ENCODE data around the gene SYMPK.

SYMPK gene

GRCh38 chr19:45789035-45789786, 73.7 kb downstream of the SYMPK start:
- peaks cover 8% of the 10 kb centered on the region for H3K4me1 ChIP-seq (ENCODE audit: insufficient read depth, insufficient read length)
- H3K36me3 ChIP-seq (ENCODE audit: insufficient read depth, insufficient read length, low read length), result peaks cover 59% of the 10 kb centered on the region
- no peaks in the 10 kb centered on the region for H3K9me3 ChIP-seq (ENCODE audit: insufficient read depth, low read length)
- no peaks in the 10 kb centered on the region for H3K27me3 ChIP-seq (ENCODE audit: insufficient read depth, insufficient read length)
- no peak overlapping the region for H3K4me3 ChIP-seq (ENCODE audit: insufficient read length, low read depth)
- H3K9ac ChIP-seq (ENCODE audit: insufficient read length, low read depth), result no peak overlapping the region
- TF ChIP-seq ZNF274 (IDR thresholded peaks at IDR 0.05; ENCODE audit: low read depth, low read length) (no peak), YY1 (IDR thresholded peaks at IDR 0.05; ENCODE audit: insufficient read depth, insufficient read length) (no peak), SUZ12 (IDR thresholded peaks at IDR 0.05; ENCODE audit: extremely low read depth, insufficient read depth, insufficient read length) (no peak)
- no peak for DNase-seq (ENCODE audit: low read depth, low spot score)

GRCh38 chr19:45786533-45786894, 76.4 kb downstream of the SYMPK start:
- no peak overlapping the region for H3K9ac ChIP-seq (ENCODE audit: insufficient read length, low read depth)
- DNase-seq (ENCODE audit: low read depth, low spot score), result no peak
- no peaks in the 10 kb centered on the region for H3K27me3 ChIP-seq (ENCODE audit: insufficient read depth, insufficient read length)
- no peak overlapping the region for H3K4me3 ChIP-seq (ENCODE audit: insufficient read length, low read depth)
- no peak for TF ChIP-seq ZNF274 (IDR thresholded peaks at IDR 0.05; ENCODE audit: low read depth, low read length)
- no peak for TF ChIP-seq SUZ12 (IDR thresholded peaks at IDR 0.05; ENCODE audit: extremely low read depth, insufficient read depth, insufficient read length)
- TF ChIP-seq YY1 (IDR thresholded peaks at IDR 0.05; ENCODE audit: insufficient read depth, insufficient read length), result no peak
- no peaks in the 10 kb centered on the region for H3K9me3 ChIP-seq (ENCODE audit: insufficient read depth, low read length)
- H3K36me3 ChIP-seq (ENCODE audit: insufficient read depth, insufficient read length, low read length), result peaks cover 59% of the 10 kb centered on the region
- H3K4me1 ChIP-seq (ENCODE audit: insufficient read depth, insufficient read length), result peaks cover 9% of the 10 kb centered on the region

DNA sequence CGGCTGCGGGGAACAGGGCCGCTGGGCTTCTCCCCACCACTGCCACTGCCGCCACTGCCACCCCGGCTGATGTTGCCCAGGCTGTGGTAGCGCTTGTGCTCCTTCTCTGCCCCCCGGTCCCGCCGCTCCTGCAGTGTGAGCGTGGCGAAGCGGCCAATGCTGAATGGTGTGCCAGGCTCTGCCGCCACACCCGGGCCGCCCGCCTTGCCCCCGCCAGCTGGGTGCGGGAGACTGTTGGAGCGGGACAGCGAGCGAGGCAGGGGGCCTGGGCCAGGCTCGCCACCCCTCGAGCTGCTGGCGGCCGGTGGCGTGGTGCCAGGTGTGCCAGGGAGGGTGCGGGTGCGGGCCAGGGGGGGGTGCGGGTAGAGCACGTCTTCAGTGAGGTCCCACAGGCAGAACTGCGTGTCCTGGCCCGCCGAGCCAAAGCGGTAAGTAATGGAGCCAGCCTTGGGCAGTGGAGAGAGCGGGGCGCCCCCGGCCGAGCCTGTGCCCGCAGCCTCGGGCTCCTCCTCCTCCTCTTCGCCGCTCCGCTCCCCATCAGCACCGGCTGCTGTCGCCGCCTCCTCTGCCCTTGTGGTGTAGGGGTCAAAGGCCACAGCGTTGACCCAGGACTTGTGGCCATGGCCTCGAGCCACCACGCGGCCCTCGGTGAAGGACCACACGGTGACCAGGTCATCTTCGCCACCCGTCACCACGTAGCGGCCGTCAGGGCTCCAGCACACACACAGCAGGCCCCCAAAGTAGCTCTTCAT, 77.0 kb downstream of the SYMPK start:
- no peaks in the 10 kb centered on the region for H3K27me3 ChIP-seq (ENCODE audit: insufficient read depth, insufficient read length)
- no peaks in the 10 kb centered on the region for H3K9me3 ChIP-seq (ENCODE audit: insufficient read depth, low read length)
- DNase-seq (ENCODE audit: low read depth, low spot score), result no peak
- H3K9ac ChIP-seq (ENCODE audit: insufficient read length, low read depth), result no peak overlapping the region
- H3K36me3 ChIP-seq (ENCODE audit: insufficient read depth, insufficient read length, low read length), result peaks cover 55% of the 10 kb centered on the region
- no peak for TF ChIP-seq YY1 (IDR thresholded peaks at IDR 0.05; ENCODE audit: insufficient read depth, insufficient read length)
- TF ChIP-seq SUZ12 (IDR thresholded peaks at IDR 0.05; ENCODE audit: extremely low read depth, insufficient read depth, insufficient read length), result no peak
- TF ChIP-seq ZNF274 (IDR thresholded peaks at IDR 0.05; ENCODE audit: low read depth, low read length), result no peak
- H3K4me3 ChIP-seq (ENCODE audit: insufficient read length, low read depth), result no peak overlapping the region
- H3K4me1 ChIP-seq (ENCODE audit: insufficient read depth, insufficient read length), result peaks cover 15% of the 10 kb centered on the region

DNA sequence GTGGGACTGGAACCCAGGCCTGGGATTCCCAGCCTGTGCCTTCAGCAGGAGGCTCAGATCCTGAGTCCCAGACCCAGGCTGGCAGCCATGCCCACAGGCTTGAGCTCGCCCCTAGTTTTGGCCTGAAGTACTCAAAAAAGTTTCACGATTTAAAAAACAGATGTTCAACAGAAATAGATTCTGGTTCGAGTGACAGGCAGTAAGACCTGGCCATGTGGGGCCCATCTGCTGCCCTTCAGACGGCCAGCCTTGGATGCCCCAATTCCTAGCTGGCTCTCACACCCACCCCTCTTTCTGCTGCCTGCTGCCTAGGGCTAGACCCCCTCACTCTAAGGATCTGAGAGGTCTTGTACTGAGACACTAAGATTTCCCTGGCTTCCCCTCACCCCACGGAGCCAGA, 77.8 kb downstream of the SYMPK start:
- Histone ChIP-seq H3K4me3 (ENCODE audit: insufficient read length, low read depth) (no peak overlapping the region), H3K4me1 (ENCODE audit: insufficient read depth, insufficient read length) (peaks cover 20% of the 10 kb centered on the region), H3K9ac (ENCODE audit: insufficient read length, low read depth) (no peak overlapping the region), H3K9me3 (ENCODE audit: insufficient read depth, low read length) (no peaks in the 10 kb centered on the region), H3K27me3 (ENCODE audit: insufficient read depth, insufficient read length) (no peaks in the 10 kb centered on the region), H3K36me3 (ENCODE audit: insufficient read depth, insufficient read length, low read length) (peaks cover 50% of the 10 kb centered on the region)
- no peak for DNase-seq (ENCODE audit: low read depth, low spot score)
- TF ChIP-seq ZNF274 (IDR thresholded peaks at IDR 0.05; ENCODE audit: low read depth, low read length), result no peak
- TF ChIP-seq YY1 (IDR thresholded peaks at IDR 0.05; ENCODE audit: insufficient read depth, insufficient read length), result no peak
- TF ChIP-seq SUZ12 (IDR thresholded peaks at IDR 0.05; ENCODE audit: extremely low read depth, insufficient read depth, insufficient read length), result no peak

GRCh38 chr19:45784096-45784495, 78.9 kb downstream of the SYMPK start:
- peaks cover 20% of the 10 kb centered on the region for H3K4me1 ChIP-seq (ENCODE audit: insufficient read depth, insufficient read length)
- TF ChIP-seq SUZ12 (IDR thresholded peaks at IDR 0.05; ENCODE audit: extremely low read depth, insufficient read depth, insufficient read length), result no peak
- TF ChIP-seq ZNF274 (IDR thresholded peaks at IDR 0.05; ENCODE audit: low read depth, low read length), result no peak
- TF ChIP-seq YY1 (IDR thresholded peaks at IDR 0.05; ENCODE audit: insufficient read depth, insufficient read length), result no peak
- peaks cover 48% of the 10 kb centered on the region for H3K36me3 ChIP-seq (ENCODE audit: insufficient read depth, insufficient read length, low read length)
- H3K9me3 ChIP-seq (ENCODE audit: insufficient read depth, low read length), result no peaks in the 10 kb centered on the region
- no peaks in the 10 kb centered on the region for H3K27me3 ChIP-seq (ENCODE audit: insufficient read depth, insufficient read length)
- no peak overlapping the region for H3K9ac ChIP-seq (ENCODE audit: insufficient read length, low read depth)
- H3K4me3 ChIP-seq (ENCODE audit: insufficient read length, low read depth), result no peak overlapping the region
- no peak for DNase-seq (ENCODE audit: low read depth, low spot score)

DNA sequence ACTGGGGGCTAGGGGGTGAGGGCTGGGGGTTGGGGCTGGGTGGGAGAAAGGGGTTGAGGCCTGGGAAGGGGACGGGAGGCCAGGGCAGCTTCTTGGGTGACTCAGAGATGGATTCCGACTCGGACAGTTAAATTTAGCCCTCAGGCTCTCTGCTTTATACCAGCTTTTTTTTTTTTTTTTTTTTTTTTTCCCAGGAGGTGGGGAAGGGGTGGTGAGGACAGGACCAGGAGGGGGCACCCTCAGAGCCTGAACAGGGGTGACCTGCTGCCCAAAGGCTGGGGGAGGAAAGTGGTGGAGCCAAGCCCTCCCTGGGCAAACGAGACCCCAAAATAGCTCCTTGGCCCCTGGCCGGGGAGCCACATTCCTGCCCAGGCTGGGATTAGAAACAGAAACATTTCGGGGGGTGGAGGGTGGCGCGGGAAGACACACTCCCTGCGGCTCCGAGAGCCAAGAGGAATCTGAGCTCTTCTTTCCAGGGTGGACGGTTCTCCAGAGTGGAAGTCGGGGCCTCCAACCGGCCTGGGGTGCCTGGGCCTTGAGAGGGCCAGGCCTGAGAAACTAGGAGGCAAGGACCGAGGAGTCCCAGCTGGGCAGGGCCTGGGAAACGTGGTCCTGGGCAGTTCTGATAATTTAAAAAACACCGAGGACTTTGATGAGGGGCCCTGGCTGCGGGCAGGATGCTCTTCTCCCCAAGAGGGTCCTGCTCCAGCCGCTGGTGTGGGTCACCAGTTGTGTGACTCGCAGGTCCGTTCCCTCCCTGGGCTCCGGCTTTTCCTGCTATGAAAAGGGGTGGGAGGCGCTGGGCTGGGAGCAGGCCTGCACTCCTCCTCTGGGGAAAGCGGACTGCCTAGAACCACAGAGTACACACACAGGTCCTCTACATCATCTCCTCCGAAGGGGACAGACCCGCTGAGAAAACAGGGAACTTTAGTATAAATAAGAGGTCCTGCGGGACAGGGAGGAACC, 79.8 kb downstream of the SYMPK start:
- H3K4me3 ChIP-seq (ENCODE audit: insufficient read length, low read depth), result no peak overlapping the region
- H3K9ac ChIP-seq (ENCODE audit: insufficient read length, low read depth), result peak overlapping the region; percentile 50
- peaks cover 23% of the 10 kb centered on the region for H3K4me1 ChIP-seq (ENCODE audit: insufficient read depth, insufficient read length)
- H3K36me3 ChIP-seq (ENCODE audit: insufficient read depth, insufficient read length, low read length), result peaks cover 48% of the 10 kb centered on the region
- no peak for DNase-seq (ENCODE audit: low read depth, low spot score)
- H3K9me3 ChIP-seq (ENCODE audit: insufficient read depth, low read length), result no peaks in the 10 kb centered on the region
- H3K27me3 ChIP-seq (ENCODE audit: insufficient read depth, insufficient read length), result no peaks in the 10 kb centered on the region
- TF ChIP-seq ZNF274 (IDR thresholded peaks at IDR 0.05; ENCODE audit: low read depth, low read length), result no peak

Measured in NT2/D1 (cell line).